Medulla oblongata (tissue), 1 donor: ENCODE results near the gene PXMP4.
A peak's percentile ranks its signal among the peaks of the same experiment; 100 is the strongest.
"Not testable (repeated sequence)": the region's sequence is repeated elsewhere in the genome, so short reads cannot be mapped to it uniquely, and the experiment has no call there.

Experiments
- DNase-seq: peaks from one replicate; pipeline ENCODE4 v3.0.0-alpha.2; 2015; ENCODE audit errors: extremely low spot score

The PXMP4 gene, protein sequence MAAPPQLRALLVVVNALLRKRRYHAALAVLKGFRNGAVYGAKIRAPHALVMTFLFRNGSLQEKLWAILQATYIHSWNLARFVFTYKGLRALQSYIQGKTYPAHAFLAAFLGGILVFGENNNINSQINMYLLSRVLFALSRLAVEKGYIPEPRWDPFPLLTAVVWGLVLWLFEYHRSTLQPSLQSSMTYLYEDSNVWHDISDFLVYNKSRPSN

DNA sequence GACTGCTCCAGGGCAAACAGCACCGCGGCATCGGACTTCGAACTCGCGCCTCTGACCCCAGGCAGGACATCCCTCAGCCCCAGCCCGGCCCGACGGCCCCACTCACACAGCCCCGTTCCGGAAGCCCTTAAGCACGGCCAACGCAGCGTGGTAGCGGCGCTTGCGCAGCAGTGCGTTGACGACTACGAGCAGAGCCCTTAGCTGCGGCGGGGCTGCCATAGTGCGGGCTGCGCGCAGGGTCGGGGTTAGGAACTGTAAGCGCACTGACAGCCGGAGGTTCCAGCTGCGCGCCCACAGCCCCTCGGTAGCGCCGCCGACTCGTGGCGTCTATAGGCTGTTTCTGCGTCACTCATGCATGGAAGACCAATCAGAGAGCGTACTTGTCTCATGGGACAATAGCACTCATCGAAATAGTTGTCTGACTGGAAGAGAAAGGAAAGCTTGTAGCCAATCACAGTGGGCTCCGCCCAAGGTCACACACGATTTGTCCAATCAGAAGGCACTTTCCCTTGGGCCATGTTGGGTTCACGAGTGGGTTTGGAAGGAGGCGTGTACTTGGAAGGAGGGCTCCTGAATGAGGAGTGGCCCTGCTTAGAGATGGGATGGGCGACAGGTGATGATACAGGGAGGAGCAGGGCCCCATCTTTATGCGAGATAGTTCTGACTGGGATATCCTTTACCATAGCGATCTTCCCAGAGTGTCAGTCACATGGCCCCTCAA is at the start of gene PXMP4:
Gene PXMP4 (minus strand): TSS at position 322 of the 721 bp plus-strand sequence. CDS start 103 bp downstream, at position 219.
- DNase-seq: peak; percentile 99

DNA sequence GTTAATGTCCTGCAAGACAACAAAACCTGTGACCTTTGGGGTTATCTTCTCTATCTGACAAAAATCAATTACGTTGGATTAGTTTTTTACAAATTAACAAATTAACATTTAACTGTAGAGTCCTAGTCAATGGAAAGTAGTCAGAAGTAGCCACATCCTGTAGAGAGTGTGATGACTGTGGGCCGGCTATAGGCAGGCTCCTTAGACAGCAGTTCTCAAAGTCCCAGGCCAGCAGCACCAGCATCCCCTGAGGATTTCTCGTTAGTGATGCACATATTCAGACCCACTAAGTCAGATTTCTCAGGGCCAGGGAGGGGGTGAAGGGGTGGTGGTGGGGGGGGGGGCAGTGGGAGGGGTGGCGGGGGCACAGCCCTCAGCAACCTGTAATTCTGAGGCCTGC is 48.9 kb upstream of the PXMP4 start:
- DNase-seq: no peak

DNA sequence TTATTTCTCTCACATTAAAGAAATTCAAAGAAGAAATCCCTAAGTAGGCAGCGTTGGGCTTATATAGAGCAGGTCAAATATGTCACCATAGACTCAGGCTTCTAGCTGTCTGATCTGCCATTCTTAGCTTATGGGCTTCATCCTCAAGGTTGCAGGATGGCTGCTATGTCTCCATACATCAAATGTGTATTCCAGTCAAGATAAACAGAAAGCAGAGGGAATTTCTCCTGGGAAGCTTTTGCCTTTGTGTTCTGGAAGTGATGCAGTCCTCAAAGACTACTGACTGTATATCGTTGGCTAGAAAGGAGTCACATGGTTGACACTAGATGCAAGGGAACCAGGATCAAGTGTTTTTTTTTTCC is 47.6 kb upstream of the PXMP4 start:
- no peak for DNase-seq

DNA sequence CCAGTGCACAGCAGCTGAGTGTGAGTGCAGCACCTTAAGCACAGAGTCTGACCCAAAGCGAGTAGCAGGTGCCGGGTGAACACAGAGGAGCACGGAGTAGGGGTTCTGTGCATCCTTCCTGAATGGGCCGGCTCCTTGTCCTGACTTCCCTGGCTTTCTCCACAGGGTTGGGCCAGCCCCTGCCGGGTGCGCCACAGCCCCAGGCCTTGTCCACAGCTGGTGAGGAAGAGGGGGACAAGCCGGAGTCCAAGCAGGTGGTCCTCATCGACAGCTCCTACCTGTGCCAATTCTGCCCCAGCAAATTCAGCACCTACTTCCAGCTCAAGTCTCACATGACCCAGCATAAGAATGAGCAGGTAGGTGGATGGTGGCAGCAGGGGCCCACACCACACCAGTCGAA is 46.6 kb upstream of the PXMP4 start:
- DNase-seq: no peak

DNA sequence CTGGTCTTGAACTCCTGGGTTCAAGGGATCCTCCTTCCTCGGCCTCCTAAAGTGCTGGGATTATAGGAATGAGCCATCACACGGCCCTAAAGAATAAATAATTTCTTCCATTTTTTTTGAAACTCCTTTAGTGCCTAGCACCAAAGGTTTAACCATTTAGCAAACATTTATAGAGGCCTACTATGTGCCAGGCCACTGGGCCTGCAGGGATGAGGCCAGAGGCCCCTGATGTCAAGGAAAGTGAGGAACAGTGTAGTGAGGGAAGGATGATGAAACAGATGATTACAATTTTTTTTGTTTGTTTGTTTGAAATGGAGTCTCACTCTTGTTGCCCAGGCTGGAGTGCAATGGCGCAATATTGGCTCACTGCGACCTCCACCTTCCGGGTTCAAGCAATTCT is 45.5 kb upstream of the PXMP4 start:
- DNase-seq: no peak

DNA sequence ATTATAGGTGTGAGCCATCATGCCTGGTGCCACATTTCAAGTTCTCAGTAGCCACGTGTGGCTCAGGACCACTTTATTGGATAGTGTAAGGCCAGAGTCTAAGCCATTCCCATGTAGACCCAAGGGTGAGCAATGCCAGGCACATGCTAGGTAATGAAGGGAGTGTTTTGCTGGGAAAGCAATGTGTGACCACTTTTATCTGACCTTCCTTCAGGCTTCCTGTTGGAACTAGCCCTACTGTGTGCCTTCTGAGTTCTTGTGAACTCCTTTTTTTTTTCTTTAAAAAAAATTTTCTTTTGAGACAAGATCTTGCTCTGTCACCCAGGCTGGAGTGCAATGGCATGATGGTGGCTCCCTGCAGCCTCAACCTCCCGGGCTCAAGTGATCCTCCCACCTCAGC is 45.0 kb upstream of the PXMP4 start:
- DNase-seq: no peak

DNA sequence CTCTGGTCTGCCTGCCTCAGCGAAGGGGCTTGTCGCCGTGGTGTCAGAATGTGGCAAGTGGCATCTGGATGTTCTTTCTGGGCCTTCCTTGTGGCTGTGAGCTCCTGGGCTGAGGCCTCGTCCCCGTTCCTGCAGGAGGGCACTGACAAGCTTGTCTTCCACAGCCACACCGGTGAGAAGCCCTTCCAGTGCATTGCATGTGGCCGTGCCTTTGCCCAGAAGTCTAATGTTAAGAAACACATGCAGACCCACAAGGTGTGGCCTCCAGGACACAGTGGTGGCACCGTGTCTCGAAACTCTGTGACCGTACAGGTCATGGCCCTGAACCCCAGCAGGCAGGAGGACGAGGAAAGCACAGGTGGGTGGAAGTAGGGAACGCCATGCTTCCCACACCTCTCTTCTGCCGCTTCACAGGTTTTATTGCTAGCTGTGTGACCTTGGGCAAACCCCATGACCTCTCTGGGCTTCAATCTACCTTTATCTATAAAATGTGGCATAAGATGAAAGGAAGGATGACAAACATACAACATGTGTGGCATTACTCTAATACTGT is 41.7 kb upstream of the PXMP4 start:
- no peak for DNase-seq

DNA sequence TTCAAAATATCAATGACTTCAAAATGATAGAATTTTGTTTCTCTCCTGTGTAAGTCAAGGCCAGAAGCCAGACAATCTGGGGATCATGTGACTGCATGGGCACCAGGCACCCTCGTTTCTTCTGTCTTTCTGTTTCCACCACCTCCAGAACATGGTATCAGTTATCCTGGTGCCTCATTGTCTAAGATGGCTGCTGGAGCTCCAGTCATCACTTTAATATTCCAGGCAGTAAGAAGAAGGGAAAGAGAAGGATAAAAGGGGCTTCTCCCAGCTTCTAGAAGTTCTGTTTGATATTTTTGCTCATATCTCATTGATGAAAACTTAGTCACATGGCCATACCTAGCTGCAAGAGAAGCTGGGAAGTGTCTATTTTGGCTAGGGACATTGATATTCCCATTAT is 37.3 kb upstream of the PXMP4 start:
- DNase-seq: no peak

DNA sequence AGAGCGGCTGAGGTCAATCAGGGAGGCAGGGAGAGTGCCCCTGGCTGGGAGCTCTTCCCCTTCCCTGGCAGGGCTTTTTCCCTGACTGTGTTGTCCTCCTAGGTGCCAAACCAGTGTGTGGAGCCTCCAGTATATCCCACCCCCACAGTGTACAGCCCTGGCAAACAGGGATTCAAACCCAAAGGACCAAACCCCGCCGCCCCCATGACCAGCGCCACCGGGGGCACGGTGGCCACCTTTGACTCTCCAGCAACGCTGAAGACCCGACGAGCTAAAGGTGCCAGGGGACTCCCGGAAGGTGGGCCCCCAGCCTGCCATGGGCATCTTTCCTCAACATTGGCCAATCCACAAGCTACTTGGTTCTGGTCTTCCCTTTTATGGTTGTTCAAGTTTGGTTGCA is 36.9 kb upstream of the PXMP4 start:
- DNase-seq: no peak

DNA sequence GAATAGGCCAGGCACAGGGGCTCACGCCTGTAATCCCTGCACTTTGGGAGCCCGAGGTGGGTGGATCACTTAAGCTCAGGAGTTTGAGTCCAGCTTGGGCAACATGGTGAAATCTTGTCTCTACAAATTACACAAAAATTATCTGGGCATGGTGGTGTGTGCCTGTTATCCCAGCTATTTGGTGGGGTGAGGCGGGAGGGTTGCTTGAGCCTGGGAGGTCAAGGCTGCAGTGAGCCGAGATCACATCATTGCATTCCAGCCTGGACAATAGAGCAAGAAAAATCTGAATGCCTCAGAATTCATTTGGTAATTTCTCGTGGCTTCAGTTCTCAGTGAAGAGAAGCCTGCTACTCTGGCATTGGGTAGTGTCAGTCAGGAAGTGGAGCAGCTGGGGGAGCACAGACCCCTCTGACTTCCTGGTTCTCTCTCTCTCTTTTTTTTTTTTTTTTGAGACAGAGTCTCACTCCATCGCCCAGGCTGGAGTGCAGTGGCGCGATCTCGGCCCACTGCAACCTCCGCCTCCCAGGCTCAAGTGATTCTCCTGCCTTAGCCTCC is 35.9 kb upstream of the PXMP4 start:
- not testable (repeated sequence) for DNase-seq

DNA sequence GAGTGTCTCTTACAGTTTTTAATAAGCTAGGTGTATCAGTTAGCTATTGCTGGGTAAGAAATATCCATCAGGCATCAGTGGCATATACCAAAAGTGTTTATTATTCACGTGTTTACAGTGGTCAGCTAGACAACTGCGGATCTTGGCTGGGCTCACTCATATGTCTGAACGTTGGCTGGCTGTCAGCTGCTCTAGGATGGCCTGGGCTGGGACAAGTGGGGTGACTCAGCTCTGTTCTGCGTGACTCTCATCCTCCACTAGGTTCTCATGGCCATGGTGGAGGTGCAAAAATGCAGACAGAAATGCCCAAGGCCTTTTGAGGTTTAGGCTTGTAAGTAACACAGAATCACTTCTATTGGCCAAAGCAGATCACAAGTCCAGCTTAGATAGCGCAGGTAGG is 33.7 kb upstream of the PXMP4 start:
- no peak for DNase-seq

DNA sequence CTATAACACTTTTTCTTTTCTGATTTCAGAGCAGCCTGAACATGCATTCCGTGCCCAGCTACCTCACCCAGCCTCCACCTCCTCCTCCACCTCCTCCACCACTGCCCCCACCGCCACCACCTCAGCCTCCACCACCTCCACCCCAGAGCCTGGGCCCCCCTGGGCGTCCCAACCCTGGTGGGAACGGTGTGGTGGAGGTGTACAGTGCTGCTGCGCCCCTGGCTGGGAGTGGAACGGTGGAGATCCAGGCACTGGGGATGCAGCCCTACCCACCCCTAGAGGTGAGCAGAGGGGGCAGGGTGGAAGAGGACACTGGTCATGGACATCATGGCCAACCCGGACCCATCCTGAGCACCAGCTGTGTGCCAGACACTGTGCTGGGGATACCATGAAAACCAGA is 33.0 kb upstream of the PXMP4 start:
- DNase-seq: no peak

DNA sequence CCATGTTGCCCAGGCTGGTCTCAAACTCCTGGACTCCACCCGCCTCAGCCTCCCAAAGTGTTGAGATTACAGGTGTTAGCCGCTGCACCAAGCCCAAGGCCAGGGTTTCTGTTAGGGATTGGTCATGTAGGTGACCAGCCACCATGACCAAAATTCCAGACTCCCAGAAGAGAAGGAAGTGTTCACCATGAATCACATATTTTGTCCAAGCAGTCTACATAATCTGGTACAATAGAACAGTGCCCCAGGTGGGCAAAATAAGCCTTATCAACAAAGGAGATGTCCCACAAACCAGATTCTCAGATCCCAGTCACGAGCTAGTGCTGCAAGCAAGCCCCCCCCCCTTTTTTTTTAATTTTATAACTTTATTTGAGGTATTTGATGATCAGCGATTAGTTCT is 31.7 kb upstream of the PXMP4 start:
- no peak for DNase-seq

DNA sequence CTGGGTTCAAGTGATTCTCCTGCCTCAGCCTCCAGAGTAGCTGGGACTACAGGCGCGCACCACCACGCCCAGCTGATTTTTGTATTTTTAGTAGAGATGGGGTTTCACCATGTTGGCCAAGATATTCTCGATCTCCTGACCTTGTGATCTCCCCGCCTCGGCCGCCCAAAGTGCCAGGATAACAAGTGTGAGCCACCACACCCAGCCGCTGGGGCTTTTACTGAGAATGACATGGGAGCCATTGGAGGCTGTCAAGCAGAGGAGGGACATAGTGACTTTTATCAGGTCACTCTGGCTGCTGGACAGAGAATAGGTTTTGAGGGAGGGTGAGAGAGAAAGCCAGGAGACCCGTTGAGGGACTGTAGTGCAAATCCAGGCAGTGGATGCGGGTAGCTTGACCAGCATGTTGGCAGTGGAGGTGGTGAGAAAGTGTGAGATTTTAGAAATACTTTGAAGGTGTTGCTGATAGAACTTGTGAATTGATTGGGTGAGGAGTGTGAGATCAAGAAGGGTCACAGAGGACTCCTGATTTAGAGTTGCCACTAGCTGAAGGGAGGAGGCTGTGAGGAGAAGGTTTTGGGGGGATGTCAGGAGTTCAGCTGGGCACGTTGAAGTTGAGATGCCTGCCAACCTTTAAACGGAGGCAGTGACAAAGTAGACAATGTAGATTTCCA is 26.4 kb upstream of the PXMP4 start:
- no peak for DNase-seq

DNA sequence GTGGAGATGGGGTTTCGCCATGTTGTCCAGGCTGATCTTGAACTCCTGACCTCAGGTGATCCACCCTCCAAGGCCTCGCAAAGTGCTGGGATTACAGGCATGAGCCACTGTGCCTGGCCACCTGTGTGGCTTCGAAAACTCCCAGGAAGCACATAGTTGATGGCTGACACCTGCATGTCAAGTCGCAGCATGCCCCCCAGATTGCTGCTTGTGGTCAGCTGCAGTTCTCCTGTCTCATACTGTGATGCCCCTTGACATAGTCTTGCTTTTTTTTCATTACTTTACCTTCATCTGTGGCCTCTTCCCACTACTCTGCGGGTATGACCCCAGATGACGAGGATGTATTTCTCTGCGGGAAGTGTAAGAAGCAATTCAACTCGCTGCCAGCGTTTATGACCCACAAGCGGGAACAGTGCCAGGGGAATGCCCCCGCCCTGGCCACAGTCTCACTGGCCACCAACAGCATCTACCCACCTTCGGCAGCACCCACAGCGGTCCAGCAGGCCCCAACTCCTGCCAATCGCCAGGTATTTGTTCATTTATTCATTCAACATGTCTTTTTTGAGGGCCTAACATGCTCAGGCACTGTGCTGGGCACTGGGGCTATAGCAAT is 24.8 kb upstream of the PXMP4 start:
- DNase-seq: no peak

DNA sequence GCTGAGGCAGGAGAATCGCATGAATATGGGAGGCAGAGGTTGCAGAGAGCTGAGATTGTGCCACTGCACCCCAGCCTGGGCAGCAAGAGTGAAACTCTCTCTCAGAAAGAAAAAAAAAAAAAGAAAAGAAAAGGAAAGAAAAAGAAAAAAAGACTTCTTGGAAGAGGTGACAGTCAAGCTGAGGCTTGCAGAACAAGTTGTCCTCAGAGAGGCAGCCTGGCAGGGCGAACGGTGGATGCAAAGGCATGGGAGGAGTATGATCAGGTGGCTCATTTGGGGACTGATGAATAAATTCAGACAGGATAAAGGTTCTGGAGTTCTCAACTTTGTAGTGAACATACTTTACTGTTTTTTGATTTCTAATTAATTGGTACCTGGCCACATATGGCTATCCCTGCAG is 24.1 kb upstream of the PXMP4 start:
- DNase-seq: no peak

DNA sequence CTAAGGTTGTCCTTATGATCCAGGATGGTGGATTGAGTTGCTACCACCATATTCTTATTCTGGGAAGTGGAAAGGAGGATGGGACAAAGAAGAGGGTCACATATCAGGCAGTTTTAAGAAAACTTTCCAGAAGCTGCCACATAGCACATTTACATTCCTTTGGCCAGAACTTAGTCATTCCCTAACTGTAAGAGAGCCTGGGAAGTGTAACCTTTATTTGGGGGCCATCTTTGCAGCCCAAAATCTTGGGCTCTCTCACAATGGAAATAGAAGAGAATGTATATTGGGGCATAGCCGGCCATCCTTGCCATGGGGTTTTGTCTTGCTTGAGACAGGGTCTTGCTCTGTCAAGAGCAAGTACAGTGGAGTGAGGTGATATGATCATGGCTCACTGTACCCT is 20.1 kb upstream of the PXMP4 start:
- no peak for DNase-seq

DNA sequence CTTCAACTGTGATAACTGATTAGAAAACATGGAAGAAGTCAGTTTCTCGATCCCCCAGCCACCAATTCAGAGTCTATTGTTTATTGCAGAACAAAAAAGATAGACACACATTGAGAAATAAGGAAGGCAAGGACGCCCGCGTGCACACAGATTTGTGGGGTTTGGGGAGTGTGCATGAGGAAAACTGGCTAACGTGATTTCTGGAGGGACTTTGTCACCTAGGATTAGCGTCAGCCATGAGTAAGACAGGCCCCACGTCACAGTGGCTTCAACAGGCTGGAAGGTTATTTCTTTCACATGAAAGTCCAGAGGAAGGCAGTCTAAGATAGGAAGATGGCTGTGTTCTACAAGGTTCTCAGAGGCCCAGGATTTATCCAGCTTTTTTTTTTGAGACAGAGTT is 19.4 kb upstream of the PXMP4 start:
- DNase-seq: no peak

DNA sequence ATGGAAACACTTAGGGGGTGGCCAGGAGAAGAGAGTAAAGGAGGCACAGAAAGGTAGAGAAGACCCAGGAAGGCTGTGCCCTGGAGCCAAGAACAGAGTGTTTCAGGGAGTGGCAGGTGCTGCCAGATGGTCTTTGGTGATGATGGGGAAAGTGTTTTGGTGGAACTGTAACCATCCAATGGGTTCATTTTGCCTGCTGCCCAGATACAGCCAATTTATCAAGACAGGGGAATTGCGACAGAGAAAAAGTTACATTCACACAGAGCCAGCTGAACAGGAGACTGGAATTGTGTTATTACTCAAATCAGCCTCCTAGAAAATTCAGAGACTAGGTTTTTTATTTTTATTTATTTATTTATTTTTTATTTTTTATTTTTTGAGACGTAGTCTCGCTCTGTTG is 16.9 kb upstream of the PXMP4 start:
- DNase-seq: no peak

DNA sequence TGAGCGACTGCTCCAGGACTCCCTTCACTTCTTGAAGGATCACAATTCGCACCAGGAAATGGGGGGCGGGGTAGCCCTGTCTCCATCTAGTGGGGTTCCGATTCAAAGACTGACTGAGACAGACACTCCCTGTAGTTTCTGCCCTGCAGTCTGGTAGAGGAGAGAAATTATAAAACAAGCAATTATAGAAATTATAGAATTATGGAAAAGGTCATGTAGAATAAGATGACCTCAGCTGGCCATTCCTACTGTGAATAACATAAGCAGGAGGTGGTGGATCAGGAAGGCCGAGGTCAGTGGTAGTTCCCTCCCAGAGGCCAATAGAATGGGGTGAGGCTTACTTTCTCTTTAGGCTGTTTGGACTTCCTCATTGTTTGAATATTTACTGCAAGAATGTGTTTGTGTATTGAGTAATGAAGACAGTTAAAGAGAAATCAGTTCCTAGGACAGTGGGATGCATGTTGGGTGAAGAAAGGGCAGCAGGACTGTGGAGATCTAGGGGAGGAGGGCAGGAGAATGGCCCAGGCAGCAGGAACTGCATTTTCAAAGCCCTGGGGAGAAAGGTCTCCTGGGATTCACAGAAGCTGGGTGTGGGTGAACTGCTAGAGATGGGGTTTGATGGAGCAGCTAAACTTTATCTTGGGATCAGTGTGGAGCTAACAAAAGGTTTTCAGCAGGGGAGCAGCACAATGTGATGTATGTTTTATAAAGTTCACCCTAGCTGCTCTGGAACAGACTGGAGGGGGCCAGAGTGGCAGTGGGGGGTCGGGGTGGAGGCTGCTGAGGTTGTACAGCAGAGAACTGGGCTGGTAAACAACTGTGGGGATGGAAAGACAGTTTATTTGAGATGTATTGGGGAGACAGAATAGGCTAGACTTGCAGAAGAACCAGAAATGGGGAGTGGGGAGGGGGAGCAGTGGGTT is 13.8 kb upstream of the PXMP4 start:
- peak; percentile 48 for DNase-seq
